OCI-LY7 (cell line): ENCODE measurements around the gene LGALS16. TPM values are rescaled to one million over a fixed set of nuclear protein-coding genes. Genes with fewer than 3 reads are reported as not detected.

Experiments
- BruUV-seq: library from RNA; stranded (reverse); fragments of 400-500 nt; replicated peaks from 2 replicates; lab custom pipeline; 2021; lab: Mats Ljungman, UMichigan
- CTCF ChIA-PET: fragments of 300-600 bp; sonication (Branson Sonifier 250); formaldehyde crosslinking; loops from one replicate; lab custom pipeline; 2022; ENCODE audit warnings: antibody characterized with exemption; ENCODE audit not compliant: unreplicated experiment; lab: Charles Lee
- POLR2A ChIA-PET: fragments of 300-600 bp; sonication (Branson Sonifier 250); formaldehyde crosslinking; loops from one replicate; lab custom pipeline; 2022; ENCODE audit warnings: antibody characterized with exemption; lab: Charles Lee
- DNase-seq: peaks from one replicate; pipeline ENCODE4 v3.0.0-alpha.2; 2015; ENCODE audit warnings: low spot score
- H2AFZ ChIP-seq: fragments of 200-600 bp; sonication (generic), shearing (Covaris generic); 2 replicates; pipeline ENCODE4 v1.6.1; 2014; ENCODE audit warnings: mild to moderate bottlenecking, antibody characterized with exemption, low read length, moderate library complexity
- H3K27ac ChIP-seq: fragments of 200-600 bp; sonication (generic); 2 replicates; pipeline ENCODE4 v1.5.1; 2014; ENCODE audit warnings: mixed run types, low read depth, mild to moderate bottlenecking, moderate library complexity, low read length, inconsistent platforms; ENCODE audit not compliant: poor library complexity, severe bottlenecking
- H3K36me3 ChIP-seq: fragments of 200-600 bp; sonication (generic); 2 replicates; pipeline ENCODE4 v1.6.1; 2014; ENCODE audit warnings: mild to moderate bottlenecking, antibody characterized with exemption, low read length, moderate library complexity, mixed read lengths; ENCODE audit not compliant: insufficient read depth
- H3K4me1 ChIP-seq: fragments of 200-600 bp; sonication (generic); 2 replicates; pipeline ENCODE4 v1.5.1; 2014; ENCODE audit warnings: mild to moderate bottlenecking, low read length; ENCODE audit not compliant: insufficient read depth, poor library complexity, severe bottlenecking
- H3K4me2 ChIP-seq: fragments of 200-600 bp; sonication (generic); 2 replicates; pipeline ENCODE4 v1.6.1; 2014; ENCODE audit warnings: mild to moderate bottlenecking, low read length
- H3K4me3 ChIP-seq: fragments of 200-600 bp; sonication (generic); 2 replicates; pipeline ENCODE4 v1.5.1; 2014; ENCODE audit warnings: mild to moderate bottlenecking, low read depth, low read length; ENCODE audit not compliant: poor library complexity, severe bottlenecking
- H3K79me2 ChIP-seq: fragments of 200-600 bp; sonication (generic); 2 replicates; pipeline ENCODE4 v1.6.1; 2016; ENCODE audit warnings: low read depth, mild to moderate bottlenecking, low read length, moderate library complexity, mixed read lengths; ENCODE audit not compliant: insufficient read depth
- H3K9me2 ChIP-seq: fragments of 200-600 bp; sonication (generic); 2 replicates; pipeline ENCODE4 v1.6.1; 2016; ENCODE audit warnings: mild to moderate bottlenecking, low read length, mixed read lengths; ENCODE audit not compliant: insufficient read depth
- H3K9me3 ChIP-seq: fragments of 200-600 bp; sonication (generic); 2 replicates; pipeline ENCODE4 v1.6.1; 2014; ENCODE audit warnings: mild to moderate bottlenecking, mixed run types, low read length, mixed read lengths
- H4K20me1 ChIP-seq: fragments of 200-600 bp; sonication (generic); 2 replicates; pipeline ENCODE4 v1.6.1; 2014; ENCODE audit warnings: mild to moderate bottlenecking, antibody characterized with exemption, low read length, moderate library complexity, mixed read lengths; ENCODE audit not compliant: insufficient read depth
- CTCF ChIP-seq: fragments of 200-600 bp; sonication (generic); conservative IDR thresholded peaks from 2 replicates; pipeline ENCODE4 v1.5.1; 2014; ENCODE audit warnings: mild to moderate bottlenecking, antibody characterized with exemption, low read length, moderate library complexity, mixed read lengths
- EZH2phosphoT487 ChIP-seq: fragments of 200-600 bp; sonication (generic); IDR thresholded peaks from 2 replicates; pipeline ENCODE4 v1.6.1; 2018; ENCODE audit warnings: low read depth, borderline replicate concordance, mild to moderate bottlenecking, mixed run types, antibody characterized with exemption, low read length, moderate library complexity, mixed read lengths
- intact Hi-C: fragments of 100-400 bp; cut with micrococcal nuclease; formaldehyde crosslinking; loops from one replicate; pipeline ENCODE4 v1.10.0; 2022; ENCODE audit not compliant: unreplicated experiment
- small RNA-seq: library from RNA; depleted of rRNA; stranded (forward); fragments of <200 nt; gene quantifications from one replicate; pipeline ENCODE3, GENCODE V24; 2014
- total RNA-seq, 2 experiments: library from RNA; depleted of rRNA in 1 of 2; stranded (reverse); fragments of >200 nt in 1 of 2; shearing (Covaris generic) in 1 of 2; gene quantifications; 2 replicates each; pipeline ENCODE4 v1.2.3, GENCODE V29; 2014 to 2022

The LGALS16 gene
- total RNA-seq, 2 experiments from 2014 or later = not detected

GRCh38 chr19:39709026-39709872, 53.5 kb downstream of the LGALS16 start:
- BruUV-seq = no TSS peak
- H3K36me3 ChIP-seq = no peaks in the 10 kb centered on the region
- H3K4me1 ChIP-seq = peaks cover 10% of the 10 kb centered on the region
- POLR2A ChIA-PET = no interaction called here
- intact Hi-C loops = no loop called here
- no peak overlapping the region for H3K27ac ChIP-seq
- no peaks in the 10 kb centered on the region for H3K9me2 ChIP-seq
- CTCF ChIA-PET = no interaction called here
- H3K4me2 ChIP-seq = no peak overlapping the region
- H3K9me3 ChIP-seq = no peaks in the 10 kb centered on the region
- TF ChIP-seq EZH2phosphoT487 (no peak), CTCF (no peak)
- H2AFZ ChIP-seq = no peak overlapping the region
- H4K20me1 ChIP-seq = no peaks in the 10 kb centered on the region
- no peak overlapping the region for H3K4me3 ChIP-seq
- DNase-seq = no peak
- no peaks in the 10 kb centered on the region for H3K79me2 ChIP-seq

Small RNAs within 50 kb of the gene (small RNA-seq; reads per million reads assigned to genes)
- gene AC005176.2 (not detected), gene RPS29P27 (not detected), gene RPS29P30 (not detected)

Other genes with a start within 250 kb of the LGALS16 start
- gene ZFP36, start 249.1 kb upstream of the LGALS16 start, total RNA-seq (2014; rRNA removed; shearing (Covaris generic)) = 19.4 and 21.8 TPM in 2 replicates
- gene ZFP36, start 249.1 kb upstream of the LGALS16 start, total RNA-seq (2022) = 55.9 and 57.2 TPM in 2 replicates
- 28.3 and 30.4 TPM in 2 replicates for gene PLEKHG2, start 243.2 kb upstream of the LGALS16 start, total RNA-seq (2014; rRNA removed; shearing (Covaris generic))
- 65.9 and 68.2 TPM in 2 replicates for gene PLEKHG2, start 243.2 kb upstream of the LGALS16 start, total RNA-seq (2022)
- gene RPS16, start 220.0 kb upstream of the LGALS16 start, total RNA-seq (2014; rRNA removed; shearing (Covaris generic)) = 538 and 634 TPM in 2 replicates
- 3,661 and 4,044 TPM in 2 replicates for gene RPS16, start 220.0 kb upstream of the LGALS16 start, total RNA-seq (2022)
- 70.1 and 74.6 TPM in 2 replicates for gene SUPT5H, start 210.3 kb upstream of the LGALS16 start, total RNA-seq (2014; rRNA removed; shearing (Covaris generic))
- gene SUPT5H, start 210.3 kb upstream of the LGALS16 start, total RNA-seq (2022) = 168 and 175 TPM in 2 replicates
- gene TIMM50, start 175.1 kb upstream of the LGALS16 start, total RNA-seq (2014; rRNA removed; shearing (Covaris generic)) = 98.1 and 116 TPM in 2 replicates
- 91.1 and 93.2 TPM in 2 replicates for gene TIMM50, start 175.1 kb upstream of the LGALS16 start, total RNA-seq (2022)
- 3.4 and 4.4 TPM in 2 replicates for gene DLL3, start 157.0 kb upstream of the LGALS16 start, total RNA-seq (2014; rRNA removed; shearing (Covaris generic))
- 3.2 and 4.4 TPM in 2 replicates for gene DLL3, start 157.0 kb upstream of the LGALS16 start, total RNA-seq (2022)
- not detected in 2 replicates for gene SELENOV, start 140.8 kb upstream of the LGALS16 start, total RNA-seq (2014; rRNA removed; shearing (Covaris generic))
- not detected in 2 replicates for gene SELENOV, start 140.8 kb upstream of the LGALS16 start, total RNA-seq (2022)
- 11.7 and 13.9 TPM in 2 replicates for gene EID2B, start 123.1 kb upstream of the LGALS16 start, total RNA-seq (2014; rRNA removed; shearing (Covaris generic))
- 8.7 and 8.8 TPM in 2 replicates for gene EID2B, start 123.1 kb upstream of the LGALS16 start, total RNA-seq (2022)
- gene EID2, start 115.8 kb upstream of the LGALS16 start, total RNA-seq (2014; rRNA removed; shearing (Covaris generic)) = 19.1 and 22.9 TPM in 2 replicates
- gene EID2, start 115.8 kb upstream of the LGALS16 start, total RNA-seq (2022) = 17.3 and 20.7 TPM in 2 replicates
- gene LGALS13, start 53.4 kb upstream of the LGALS16 start, total RNA-seq (2014; rRNA removed; shearing (Covaris generic)) = not detected in 2 replicates
- gene LGALS13, start 53.4 kb upstream of the LGALS16 start, total RNA-seq (2022) = not detected in 2 replicates
- gene LGALS14, start 48.6 kb downstream of the LGALS16 start, total RNA-seq (2014; rRNA removed; shearing (Covaris generic)) = not detected in 2 replicates
- not detected in 2 replicates for gene LGALS14, start 48.6 kb downstream of the LGALS16 start, total RNA-seq (2022)
- not detected in 2 replicates for gene CLC, start 82.1 kb downstream of the LGALS16 start, total RNA-seq (2014; rRNA removed; shearing (Covaris generic))
- not detected in 2 replicates for gene CLC, start 82.1 kb downstream of the LGALS16 start, total RNA-seq (2022)
- gene LEUTX, start 122.9 kb downstream of the LGALS16 start, total RNA-seq (2014; rRNA removed; shearing (Covaris generic)) = not detected in 2 replicates
- not detected in 2 replicates for gene LEUTX, start 122.9 kb downstream of the LGALS16 start, total RNA-seq (2022)
- 2.0 and 3.0 TPM in 2 replicates for gene DYRK1B, start 178.2 kb downstream of the LGALS16 start, total RNA-seq (2014; rRNA removed; shearing (Covaris generic))
- gene DYRK1B, start 178.2 kb downstream of the LGALS16 start, total RNA-seq (2022) = 7.4 and 9.2 TPM in 2 replicates
- 305 and 336 TPM in 2 replicates for gene FBL, start 190.5 kb downstream of the LGALS16 start, total RNA-seq (2014; rRNA removed; shearing (Covaris generic))
- gene FBL, start 190.5 kb downstream of the LGALS16 start, total RNA-seq (2022) = 365 and 376 TPM in 2 replicates